Neural progenitor cell (in vitro differentiated cells): Measurements from ENCODE around the gene LEPR.

Experiments used
- EZH2 ChIP-seq: fragments of 200-600 bp; sonication (generic); IDR thresholded peaks from 2 replicates; pipeline ENCODE4 v1.6.1; 2017; ENCODE audit warnings: antibody characterized with exemption, mild to moderate bottlenecking, moderate library complexity
- TF ChIP-seq, protein P1 (sequence below): fragments of 200-600 bp; sonication (generic); IDR thresholded peaks from 2 replicates; pipeline ENCODE4 v1.5.1; 2017; ENCODE audit warnings: antibody characterized with exemption, mild to moderate bottlenecking

DNA sequence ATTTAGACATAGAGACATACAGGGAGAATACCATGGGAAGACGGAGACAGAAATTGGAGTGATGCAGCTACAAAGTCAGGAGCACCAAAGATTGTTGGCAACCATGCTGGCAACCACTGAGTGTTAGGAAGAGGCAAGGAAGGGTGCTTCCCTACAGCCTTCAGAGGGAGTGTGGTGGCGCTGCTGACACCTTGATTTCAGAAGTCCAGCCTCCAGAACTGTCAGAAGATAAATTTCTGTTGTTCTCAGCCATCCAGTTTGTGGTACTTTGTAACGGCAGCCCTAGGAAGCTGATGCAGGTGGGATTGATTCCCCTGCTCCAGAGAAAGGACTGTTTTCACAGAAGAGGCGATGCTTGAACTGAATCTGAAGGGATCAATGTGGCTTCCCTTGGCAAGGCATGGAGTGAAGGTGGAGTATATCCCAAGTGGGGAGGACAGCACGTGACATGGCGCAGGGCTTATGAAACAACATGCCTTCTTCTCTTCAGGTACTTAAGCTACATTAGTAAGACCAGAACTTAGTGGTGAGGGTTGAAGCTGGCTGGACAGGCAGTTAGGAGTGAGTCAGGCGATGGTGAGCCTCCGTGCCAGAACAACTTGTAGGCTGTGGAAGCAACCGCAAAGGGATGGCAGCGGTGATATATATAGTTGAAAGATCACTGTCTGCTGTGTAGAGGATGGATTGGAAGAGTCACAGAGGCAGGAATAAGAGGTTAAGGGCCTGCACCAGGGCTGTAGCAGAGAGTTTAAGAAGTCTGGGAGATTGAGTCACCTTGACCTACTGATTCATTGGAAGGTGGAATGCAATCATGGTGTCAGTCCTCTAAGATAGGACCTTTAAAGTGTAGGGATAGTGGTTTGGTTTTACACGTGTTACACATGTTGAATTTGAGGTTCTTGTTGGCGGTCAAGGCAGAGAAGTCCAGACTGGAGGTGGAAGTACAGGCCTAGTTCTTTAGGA lies 2.1 kb downstream of the LEPR start:
- TF ChIP-seq, protein P1, sequence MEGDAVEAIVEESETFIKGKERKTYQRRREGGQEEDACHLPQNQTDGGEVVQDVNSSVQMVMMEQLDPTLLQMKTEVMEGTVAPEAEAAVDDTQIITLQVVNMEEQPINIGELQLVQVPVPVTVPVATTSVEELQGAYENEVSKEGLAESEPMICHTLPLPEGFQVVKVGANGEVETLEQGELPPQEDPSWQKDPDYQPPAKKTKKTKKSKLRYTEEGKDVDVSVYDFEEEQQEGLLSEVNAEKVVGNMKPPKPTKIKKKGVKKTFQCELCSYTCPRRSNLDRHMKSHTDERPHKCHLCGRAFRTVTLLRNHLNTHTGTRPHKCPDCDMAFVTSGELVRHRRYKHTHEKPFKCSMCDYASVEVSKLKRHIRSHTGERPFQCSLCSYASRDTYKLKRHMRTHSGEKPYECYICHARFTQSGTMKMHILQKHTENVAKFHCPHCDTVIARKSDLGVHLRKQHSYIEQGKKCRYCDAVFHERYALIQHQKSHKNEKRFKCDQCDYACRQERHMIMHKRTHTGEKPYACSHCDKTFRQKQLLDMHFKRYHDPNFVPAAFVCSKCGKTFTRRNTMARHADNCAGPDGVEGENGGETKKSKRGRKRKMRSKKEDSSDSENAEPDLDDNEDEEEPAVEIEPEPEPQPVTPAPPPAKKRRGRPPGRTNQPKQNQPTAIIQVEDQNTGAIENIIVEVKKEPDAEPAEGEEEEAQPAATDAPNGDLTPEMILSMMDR = no peak
- TF ChIP-seq EZH2 = no peak
